SK-N-SH (cell line): Measurements from ENCODE around the gene TBL1X. TPM values are rescaled to one million over a fixed set of nuclear protein-coding genes. Genes with fewer than 3 reads are reported as not detected.

Source experiments
- CTCF ChIA-PET: fragments of 300-600, 350-600 bp; formaldehyde crosslinking; extraction: SDS; loops from one replicate; lab custom pipeline; 2021; lab: Yijun Ruan, JAX
- POLR2A ChIA-PET: fragments of 350-600 bp; sonication (Branson Sonifier 250); formaldehyde crosslinking; extraction: SDS; loops from one replicate; lab custom pipeline; 2020; ENCODE audit warnings: antibody characterized with exemption, inconsistent platforms; lab: Yijun Ruan, JAX
- DNase-seq: peaks from one replicate; pipeline ENCODE4 v3.0.0; 2012
- H2AFZ ChIP-seq: fragments of 200-600 bp; sonication (generic); 2 replicates; pipeline ENCODE4 v1.8.1; 2016; ENCODE audit warnings: antibody characterized with exemption, mild to moderate bottlenecking, low read depth
- H3F3A ChIP-seq: fragments of 200-600 bp; sonication (generic); replicated peaks from 2 replicates; pipeline ENCODE3; 2016; ENCODE audit warnings: antibody characterized with exemption, mild to moderate bottlenecking; ENCODE audit not compliant: insufficient read depth
- H3K27ac ChIP-seq, 2 experiments: fragments of 200-500 bp in 1 of 2; fragments of 200-600 bp in 1 of 2; sonication (Bioruptor generic) in 1 of 2; sonication (generic), shearing (Covaris generic) in 1 of 2; 2 replicates each; pipeline versions ENCODE4 v1.5.1 to v1.6.1; 2014 to 2016; ENCODE audit warnings: low read depth in 2 of 2, inconsistent platforms in 1 of 2, low read length in 1 of 2, mild to moderate bottlenecking in 1 of 2, mixed read lengths in 1 of 2
- H3K27me3 ChIP-seq: fragments of 200-600 bp; sonication (generic), shearing (Covaris generic); 2 replicates; pipeline ENCODE4 v1.6.1; 2016; ENCODE audit warnings: mixed run types; ENCODE audit not compliant: insufficient read depth
- H3K36me3 ChIP-seq, 2 experiments: fragments of 200-500 bp in 1 of 2; fragments of 200-600 bp in 1 of 2; sonication (Bioruptor generic) in 1 of 2; sonication (generic) in 1 of 2; replicated peaks in 1 of 2; 2 replicates each; pipeline versions ENCODE3 to v1.5.1; 2014 to 2016; ENCODE audit warnings: low read length in 1 of 2, mild to moderate bottlenecking in 1 of 2; ENCODE audit not compliant: insufficient read depth in 2 of 2, control insufficient read depth in 1 of 2
- H3K4me1 ChIP-seq, 2 experiments: fragments of 200-500 bp in 1 of 2; fragments of 200-600 bp in 1 of 2; sonication (Bioruptor generic) in 1 of 2; sonication (generic), shearing (Covaris generic) in 1 of 2; 2 replicates each; pipeline versions ENCODE4 v1.5.1 to v1.6.1; 2014 to 2016; ENCODE audit warnings: low read depth in 1 of 2, low read length in 1 of 2, mixed run types in 1 of 2; ENCODE audit not compliant: insufficient read depth in 2 of 2, control insufficient read depth in 1 of 2
- H3K4me2 ChIP-seq: fragments of 200-600 bp; sonication (generic), shearing (Covaris generic); 2 replicates; pipeline ENCODE4 v1.6.1; 2017; ENCODE audit warnings: mixed run types
- H3K4me3 ChIP-seq, 2 experiments: fragments of 200-500 bp in 1 of 2; fragments of 200-600 bp in 1 of 2; sonication (Bioruptor generic) in 1 of 2; sonication (generic), shearing (Covaris generic) in 1 of 2; 2 replicates each; pipeline versions ENCODE4 v1.5.1 to v1.8.1; 2014 to 2016; ENCODE audit warnings: low read depth in 2 of 2, inconsistent platforms in 1 of 2, low read length in 1 of 2, mild to moderate bottlenecking in 1 of 2, mixed read lengths in 1 of 2, moderate library complexity in 1 of 2
- H3K79me2 ChIP-seq: fragments of 200-600 bp; sonication (generic); 2 replicates; pipeline ENCODE4 v1.8.1; 2017; ENCODE audit warnings: mild to moderate bottlenecking; ENCODE audit not compliant: insufficient read depth
- H3K9ac ChIP-seq: fragments of 200-600 bp; sonication (generic); 2 replicates; pipeline ENCODE4 v1.6.1; 2017; ENCODE audit warnings: mixed run types
- H3K9me2 ChIP-seq: fragments of 200-600 bp; sonication (generic); 2 replicates; pipeline ENCODE4 v1.6.1; 2017; ENCODE audit warnings: mixed run types
- H3K9me3 ChIP-seq: fragments of 200-600 bp; sonication (generic); 2 replicates; pipeline ENCODE4 v1.6.1; 2017; ENCODE audit warnings: mixed run types, mild to moderate bottlenecking, moderate library complexity
- H4K20me1 ChIP-seq: fragments of 200-600 bp; sonication (generic); 2 replicates; pipeline ENCODE4 v1.6.1; 2017; ENCODE audit warnings: mild to moderate bottlenecking, mixed run types; ENCODE audit not compliant: insufficient read depth
- CTCF ChIP-seq: fragments of 200-600 bp; sonication (generic); IDR thresholded peaks from 2 replicates; pipeline ENCODE4 v1.6.1; 2017; ENCODE audit warnings: antibody characterized with exemption, mild to moderate bottlenecking, moderate library complexity
- EP300 ChIP-seq, 2 experiments: IDR thresholded peaks; 2 replicates each; pipeline versions ENCODE4 v1.4.0 to v1.6.1; 2012; ENCODE audit warnings: borderline replicate concordance in 1 of 2, low read depth in 1 of 2, low read length in 1 of 2
- FOSL2 ChIP-seq: IDR thresholded peaks from 2 replicates; pipeline ENCODE4 v1.4.0; 2012; ENCODE audit warnings: low read depth, mild to moderate bottlenecking, moderate library complexity, borderline replicate concordance
- GABPA ChIP-seq: IDR thresholded peaks from 2 replicates; pipeline ENCODE4 v1.4.0; 2012; ENCODE audit warnings: low read depth, mild to moderate bottlenecking
- IRF3 ChIP-seq: fragments of 150-350 bp; IDR thresholded peaks from 2 replicates; pipeline ENCODE4 v1.6.1; 2016; ENCODE audit warnings: mild to moderate bottlenecking, low read depth, low read length
- MAX ChIP-seq: IDR thresholded peaks from 2 replicates; pipeline ENCODE4 v1.4.0; 2012; ENCODE audit warnings: low read depth
- NRF1 ChIP-seq: IDR thresholded peaks from 2 replicates; pipeline ENCODE4 v1.6.1; 2012; ENCODE audit warnings: low read depth, mild to moderate bottlenecking, low read length
- REST ChIP-seq: IDR thresholded peaks from 2 replicates; pipeline ENCODE4 v1.6.1; 2012; ENCODE audit warnings: mild to moderate bottlenecking, low read depth, low read length, moderate library complexity
- RFX5 ChIP-seq: IDR thresholded peaks from 2 replicates; pipeline ENCODE4 v1.6.1; 2012; ENCODE audit warnings: mild to moderate bottlenecking, improper control_type of control experiment, low read length
- RXRA ChIP-seq: IDR thresholded peaks from 2 replicates; pipeline ENCODE4 v1.4.0; 2012; ENCODE audit warnings: low read depth, mild to moderate bottlenecking, borderline replicate concordance
- TAF1 ChIP-seq: IDR thresholded peaks from 2 replicates; pipeline ENCODE4 v1.6.1; 2012; ENCODE audit warnings: low read depth, mild to moderate bottlenecking, low read length, moderate library complexity, borderline replicate concordance
- TCF12 ChIP-seq: IDR thresholded peaks from 2 replicates; pipeline ENCODE4 v1.4.0; 2012
- TEAD4 ChIP-seq: IDR thresholded peaks from 2 replicates; pipeline ENCODE4 v1.4.0; 2012; ENCODE audit warnings: mild to moderate bottlenecking, borderline replicate concordance; ENCODE audit not compliant: insufficient read depth
- USF2 ChIP-seq: fragments of 150-350 bp; IDR thresholded peaks from 2 replicates; pipeline ENCODE4 v1.6.1; 2017; ENCODE audit warnings: antibody characterized with exemption, low read length, low read depth, borderline replicate concordance
- YY1 ChIP-seq: IDR thresholded peaks from 2 replicates; pipeline ENCODE4 v1.4.0; 2012; ENCODE audit warnings: low read depth, mild to moderate bottlenecking
- WGBS: methylation state at CpG from one replicate; pipeline ENCODE4 v1.1.6; 2017; ENCODE audit warnings: low lambda C conversion rate; 5-methylcytosine and 5-hydroxymethylcytosine counted together
- polyA plus RNA-seq, 3 experiments: library from polyadenylated mRNA; depleted of rRNA; stranded (reverse); fragments of >200 nt; gene quantifications; 2 replicates each; pipeline ENCODE4 v1.2.3, GENCODE V29; 2012

Gene TBL1X
- polyA plus RNA-seq, 1 of the 3 experiments (the other 2 are of a cell fraction): 10.6 TPM

GRCh38 chrX:9606971-9607370 is 142.1 kb downstream of the TBL1X start:
- POLR2A ChIA-PET: no interaction called here
- H3F3A ChIP-seq: no peaks in the 10 kb centered on the region
- no peak overlapping the region for H2AFZ ChIP-seq
- TF ChIP-seq FOSL2 (no peak), NRF1 (no peak), RXRA (no peak), TAF1 (no peak)
- no peaks in the 10 kb centered on the region; the same call in 1 of the 2 replicates for H3K27me3 ChIP-seq
- peaks cover 7 to 10% of the 10 kb centered on the region in 2 experiments; a peak in 2 of 4 replicates for H3K4me1 ChIP-seq
- CTCF ChIA-PET: no interaction called here
- H3K79me2 ChIP-seq: no peaks in the 10 kb centered on the region; the same call in 1 of the 2 replicates
- H3K36me3 ChIP-seq: no peaks in the 10 kb centered on the region
- no peak overlapping the region for H3K27ac ChIP-seq
- no peaks in the 10 kb centered on the region for H3K9me3 ChIP-seq
- DNase-seq: no peak
- no peaks in the 10 kb centered on the region for H3K9me2 ChIP-seq
- WGBS: 43% methylated on average over 7 of the region's 7 CpGs
- H3K4me2 ChIP-seq: no peak overlapping the region
- H3K4me3 ChIP-seq: no peak overlapping the region
- no peaks in the 10 kb centered on the region for H4K20me1 ChIP-seq
- no peak overlapping the region for H3K9ac ChIP-seq

- H3K9me3 ChIP-seq: no peaks in the 10 kb centered on the region
- no peak for DNase-seq
- WGBS: 63% methylated on average over 7 of the region's 7 CpGs
- TF ChIP-seq YY1 (no peak), USF2 (no peak), REST (no peak), EP300 (IDR thresholded peaks at IDR 0.05; ENCODE audit: borderline replicate concordance in 1 of 2, low read depth in 1 of 2, low read length in 1 of 2) (no peak), TCF12 (no peak), MAX (no peak), IRF3 (no peak), TEAD4 (no peak), GABPA (no peak), FOSL2 (no peak), CTCF (no peak), RFX5 (no peak)
- no peaks in the 10 kb centered on the region for H4K20me1 ChIP-seq
- no peaks in the 10 kb centered on the region; the same call in 1 of the 2 replicates for H3K27me3 ChIP-seq
- H3K36me3 ChIP-seq: no peaks in the 10 kb centered on the region
- H3K9ac ChIP-seq: no peak overlapping the region
- no peak overlapping the region for H3K4me3 ChIP-seq
- no peak overlapping the region for H3K27ac ChIP-seq
- POLR2A ChIA-PET: no interaction called here
- CTCF ChIA-PET: no interaction called here
- H3F3A ChIP-seq: no peaks in the 10 kb centered on the region
- no peaks in the 10 kb centered on the region; the same call in 1 of the 2 replicates for H3K79me2 ChIP-seq
- H3K9me2 ChIP-seq: no peaks in the 10 kb centered on the region
- peaks cover 7 to 10% of the 10 kb centered on the region in 2 experiments; a peak in 2 of 4 replicates for H3K4me1 ChIP-seq
- no peak overlapping the region for H3K4me2 ChIP-seq
- H2AFZ ChIP-seq: no peak overlapping the region
Observed at GRCh38 chrX:9609499-9609898, 144.6 kb downstream of the TBL1X start.
